Measurements from ENCODE around the gene SPPL3.

The SPPL3 gene

DNA sequence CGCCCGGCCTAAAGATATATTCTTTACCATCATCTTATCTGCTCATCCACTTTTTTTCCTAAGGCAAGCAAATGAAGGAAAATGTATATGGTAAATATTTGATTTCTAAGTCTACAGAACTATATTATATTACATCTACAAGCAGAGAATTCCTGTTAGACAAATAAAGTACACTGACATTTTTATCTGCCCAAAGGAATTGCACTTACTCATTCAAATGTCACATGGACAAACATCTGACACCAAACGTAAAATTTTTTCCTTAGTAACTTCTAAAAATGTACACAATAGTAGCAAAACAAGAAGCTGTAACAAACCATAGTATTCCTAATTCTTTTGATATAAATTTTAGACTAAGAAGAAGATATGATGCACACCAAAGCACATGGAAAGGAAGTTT is 51.0 kb downstream of the SPPL3 start:
- Histone ChIP-seq H3K9me3 (ENCODE audit: control insufficient read depth, insufficient read depth, low read depth, low read length) (no peaks in the 10 kb centered on the region), H3K4me1 (ENCODE audit: control insufficient read depth, insufficient read depth, low read length) (peaks cover 6% of the 10 kb centered on the region), H3K36me3 (ENCODE audit: control insufficient read depth in 2 of 2, insufficient read depth in 1 of 2, low read length in 2 of 2) (no peaks in the 10 kb centered on the region), H3K4me3 (ENCODE audit: low read depth, low read length) (no peak overlapping the region), H3K27ac (ENCODE audit: extremely low read depth, low read depth, low read length) (no peak overlapping the region)
- ChIA-PET CTCF (interaction anchor here (0.6 kb wide), 2 partner anchors 269 to 422 kb away, joined by 3 to 7 read pairs; no protein-coding TSS in a partner anchor), POLR2A (no interaction called here)
- TF ChIP-seq, protein P1, sequence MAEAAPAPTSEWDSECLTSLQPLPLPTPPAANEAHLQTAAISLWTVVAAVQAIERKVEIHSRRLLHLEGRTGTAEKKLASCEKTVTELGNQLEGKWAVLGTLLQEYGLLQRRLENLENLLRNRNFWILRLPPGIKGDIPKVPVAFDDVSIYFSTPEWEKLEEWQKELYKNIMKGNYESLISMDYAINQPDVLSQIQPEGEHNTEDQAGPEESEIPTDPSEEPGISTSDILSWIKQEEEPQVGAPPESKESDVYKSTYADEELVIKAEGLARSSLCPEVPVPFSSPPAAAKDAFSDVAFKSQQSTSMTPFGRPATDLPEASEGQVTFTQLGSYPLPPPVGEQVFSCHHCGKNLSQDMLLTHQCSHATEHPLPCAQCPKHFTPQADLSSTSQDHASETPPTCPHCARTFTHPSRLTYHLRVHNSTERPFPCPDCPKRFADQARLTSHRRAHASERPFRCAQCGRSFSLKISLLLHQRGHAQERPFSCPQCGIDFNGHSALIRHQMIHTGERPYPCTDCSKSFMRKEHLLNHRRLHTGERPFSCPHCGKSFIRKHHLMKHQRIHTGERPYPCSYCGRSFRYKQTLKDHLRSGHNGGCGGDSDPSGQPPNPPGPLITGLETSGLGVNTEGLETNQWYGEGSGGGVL (tag by site-specific recombination; IDR thresholded peaks at IDR 0.05): no peak
- TF ChIP-seq ZNF292 (tag by site-specific recombination; IDR thresholded peaks at IDR 0.05; ENCODE audit: borderline replicate concordance, low read depth): no peak
- TF ChIP-seq, protein P2, sequence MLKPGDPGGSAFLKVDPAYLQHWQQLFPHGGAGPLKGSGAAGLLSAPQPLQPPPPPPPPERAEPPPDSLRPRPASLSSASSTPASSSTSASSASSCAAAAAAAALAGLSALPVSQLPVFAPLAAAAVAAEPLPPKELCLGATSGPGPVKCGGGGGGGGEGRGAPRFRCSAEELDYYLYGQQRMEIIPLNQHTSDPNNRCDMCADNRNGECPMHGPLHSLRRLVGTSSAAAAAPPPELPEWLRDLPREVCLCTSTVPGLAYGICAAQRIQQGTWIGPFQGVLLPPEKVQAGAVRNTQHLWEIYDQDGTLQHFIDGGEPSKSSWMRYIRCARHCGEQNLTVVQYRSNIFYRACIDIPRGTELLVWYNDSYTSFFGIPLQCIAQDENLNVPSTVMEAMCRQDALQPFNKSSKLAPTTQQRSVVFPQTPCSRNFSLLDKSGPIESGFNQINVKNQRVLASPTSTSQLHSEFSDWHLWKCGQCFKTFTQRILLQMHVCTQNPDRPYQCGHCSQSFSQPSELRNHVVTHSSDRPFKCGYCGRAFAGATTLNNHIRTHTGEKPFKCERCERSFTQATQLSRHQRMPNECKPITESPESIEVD (tag by site-specific recombination; IDR thresholded peaks at IDR 0.05): peak; percentile 21; the same call in 1 of the 2 replicates
- TF ChIP-seq, protein P3, sequence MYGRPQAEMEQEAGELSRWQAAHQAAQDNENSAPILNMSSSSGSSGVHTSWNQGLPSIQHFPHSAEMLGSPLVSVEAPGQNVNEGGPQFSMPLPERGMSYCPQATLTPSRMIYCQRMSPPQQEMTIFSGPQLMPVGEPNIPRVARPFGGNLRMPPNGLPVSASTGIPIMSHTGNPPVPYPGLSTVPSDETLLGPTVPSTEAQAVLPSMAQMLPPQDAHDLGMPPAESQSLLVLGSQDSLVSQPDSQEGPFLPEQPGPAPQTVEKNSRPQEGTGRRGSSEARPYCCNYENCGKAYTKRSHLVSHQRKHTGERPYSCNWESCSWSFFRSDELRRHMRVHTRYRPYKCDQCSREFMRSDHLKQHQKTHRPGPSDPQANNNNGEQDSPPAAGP (tag by site-specific recombination; IDR thresholded peaks at IDR 0.05): no peak
- no peak for TF ChIP-seq ZNF335 (tag by site-specific recombination; conservative IDR thresholded peaks at IDR 0.05)
- no peak for TF ChIP-seq BCL6B (tag by site-specific recombination; IDR thresholded peaks at IDR 0.05)
- no peak for TF ChIP-seq ZBTB8A (tag by site-specific recombination; IDR thresholded peaks at IDR 0.05)

DNA sequence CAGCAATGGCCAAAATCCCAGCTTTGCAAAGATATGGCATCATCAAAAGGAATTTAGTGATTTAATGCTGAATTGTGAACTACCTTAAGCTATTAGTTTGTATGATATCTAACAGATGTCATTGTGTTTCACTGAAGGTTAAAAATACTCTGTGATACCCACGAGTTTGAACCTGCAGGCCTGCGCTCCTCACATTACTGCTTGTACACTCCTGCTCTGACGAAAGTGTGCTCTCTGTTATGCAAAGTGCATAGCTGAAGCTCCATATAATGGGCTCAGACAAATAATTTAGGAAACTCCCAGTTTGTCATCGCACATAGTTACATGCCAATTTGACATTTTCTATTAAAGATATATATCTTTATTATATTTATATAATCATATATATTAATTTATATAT is 52.2 kb downstream of the SPPL3 start:
- CTCF ChIA-PET: interaction anchor here (1.1 kb wide), 1 partner anchor 16 kb away, joined by 3 read pairs; no protein-coding TSS in a partner anchor
- POLR2A ChIA-PET: no interaction called here
- no peak overlapping the region for H3K4me3 ChIP-seq (ENCODE audit: low read depth, low read length)
- no peaks in the 10 kb centered on the region for H3K36me3 ChIP-seq (ENCODE audit: control insufficient read depth in 2 of 2, insufficient read depth in 1 of 2, low read length in 2 of 2)
- no peak for TF ChIP-seq ZNF639 (tag by site-specific recombination; IDR thresholded peaks at IDR 0.05)
- TF ChIP-seq KLF16 (tag by site-specific recombination; IDR thresholded peaks at IDR 0.05): no peak
- no peak for TF ChIP-seq ZSCAN23 (tag by site-specific recombination; IDR thresholded peaks at IDR 0.05)
- TF ChIP-seq ZNF292 (tag by site-specific recombination; IDR thresholded peaks at IDR 0.05; ENCODE audit: borderline replicate concordance, low read depth): no peak
- no peak for TF ChIP-seq ZBTB10 (tag by site-specific recombination; IDR thresholded peaks at IDR 0.05)
- TF ChIP-seq ZNF37A (tag by site-specific recombination; IDR thresholded peaks at IDR 0.05): no peak
- TF ChIP-seq SCRT1 (tag by site-specific recombination; IDR thresholded peaks at IDR 0.05; ENCODE audit: borderline replicate concordance): no peak
- no peak for TF ChIP-seq ZNF311 (tag by site-specific recombination; IDR thresholded peaks at IDR 0.05; ENCODE audit: borderline replicate concordance)
- no peak for TF ChIP-seq ZNF175 (tag by site-specific recombination; IDR thresholded peaks at IDR 0.05)
- no peak for TF ChIP-seq ZNF645 (tag by site-specific recombination; IDR thresholded peaks at IDR 0.05)
- no peak for TF ChIP-seq ZNF354C (tag by site-specific recombination; IDR thresholded peaks at IDR 0.05; ENCODE audit: borderline replicate concordance, low read depth)
- no peak for TF ChIP-seq ZFHX2 (tag by site-specific recombination; conservative IDR thresholded peaks at IDR 0.05)
- TF ChIP-seq, protein P4, sequence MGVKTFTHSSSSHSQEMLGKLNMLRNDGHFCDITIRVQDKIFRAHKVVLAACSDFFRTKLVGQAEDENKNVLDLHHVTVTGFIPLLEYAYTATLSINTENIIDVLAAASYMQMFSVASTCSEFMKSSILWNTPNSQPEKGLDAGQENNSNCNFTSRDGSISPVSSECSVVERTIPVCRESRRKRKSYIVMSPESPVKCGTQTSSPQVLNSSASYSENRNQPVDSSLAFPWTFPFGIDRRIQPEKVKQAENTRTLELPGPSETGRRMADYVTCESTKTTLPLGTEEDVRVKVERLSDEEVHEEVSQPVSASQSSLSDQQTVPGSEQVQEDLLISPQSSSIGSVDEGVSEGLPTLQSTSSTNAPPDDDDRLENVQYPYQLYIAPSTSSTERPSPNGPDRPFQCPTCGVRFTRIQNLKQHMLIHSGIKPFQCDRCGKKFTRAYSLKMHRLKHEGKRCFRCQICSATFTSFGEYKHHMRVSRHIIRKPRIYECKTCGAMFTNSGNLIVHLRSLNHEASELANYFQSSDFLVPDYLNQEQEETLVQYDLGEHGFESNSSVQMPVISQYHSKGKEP (tag by site-specific recombination; IDR thresholded peaks at IDR 0.05): no peak
- TF ChIP-seq ZNF2 (tag by site-specific recombination; IDR thresholded peaks at IDR 0.05): no peak
- H3K27ac ChIP-seq (ENCODE audit: extremely low read depth, low read depth, low read length): no peak overlapping the region
- no peaks in the 10 kb centered on the region for H3K9me3 ChIP-seq (ENCODE audit: control insufficient read depth, insufficient read depth, low read depth, low read length)
- peaks cover 9% of the 10 kb centered on the region for H3K4me1 ChIP-seq (ENCODE audit: control insufficient read depth, insufficient read depth, low read length)

Data from HEK293 (cell line).